AG04450 (cell line): ENCODE measurements around the gene HS3ST6. TPM values are rescaled to one million over a fixed set of nuclear protein-coding genes. Genes with fewer than 3 reads are reported as not detected.

Experiments used
- CTCF ChIA-PET: fragments of 300-600, 350-600 bp; formaldehyde crosslinking; extraction: SDS; loops from one replicate; lab custom pipeline; 2022; ENCODE audit warnings: antibody characterized with exemption, inconsistent platforms; lab: Charles Lee
- POLR2A ChIA-PET: fragments of 350-600 bp; formaldehyde crosslinking; extraction: SDS; loops from one replicate; lab custom pipeline; 2021; ENCODE audit warnings: antibody characterized with exemption, inconsistent platforms; lab: Yijun Ruan, JAX
- DNase-seq: peaks from one replicate; pipeline ENCODE4 v3.0.0-alpha.2; 2011; ENCODE audit warnings: low read depth, low spot score
- H3K27ac ChIP-seq: one replicate; pipeline ENCODE4 v1.5.1; 2012; ENCODE audit warnings: low read depth, low read length, control low read depth
- H3K27me3 ChIP-seq: one replicate; pipeline ENCODE4 v1.6.0; 2012; ENCODE audit warnings: low read length; ENCODE audit not compliant: control insufficient read depth, insufficient read depth
- H3K4me3 ChIP-seq: 2 replicates; pipeline ENCODE4 v1.5.1; 2011; ENCODE audit warnings: mild to moderate bottlenecking, low read depth, low read length, control low read depth
- H3K9me3 ChIP-seq: 2 replicates; pipeline ENCODE4 v1.5.1; 2012; ENCODE audit warnings: low read length; ENCODE audit not compliant: control insufficient read depth, insufficient read depth
- polyA plus RNA-seq: library from polyadenylated mRNA; depleted of rRNA; stranded (reverse); fragments of >200 nt; gene quantifications from 2 replicates; pipeline ENCODE4 v1.2.3, GENCODE V29; 2011
- TF ChIP-seq, protein P1 (sequence below): IDR thresholded peaks from 2 replicates; pipeline ENCODE4 v1.5.1; 2011; ENCODE audit warnings: low read depth, low read length, control low read depth, inconsistent platforms

HS3ST6 gene
- polyA plus RNA-seq, 1 experiment, result not detected

- CTCF ChIA-PET, result no interaction called here
- no peak overlapping the region for H3K4me3 ChIP-seq
- POLR2A ChIA-PET, result no interaction called here
- H3K27me3 ChIP-seq, result peaks cover 65% of the 10 kb centered on the region
- H3K27ac ChIP-seq, result no peak overlapping the region
- DNase-seq, result no peak
- no peaks in the 10 kb centered on the region; the same call in 1 of the 2 replicates for H3K9me3 ChIP-seq
- TF ChIP-seq, protein P1, sequence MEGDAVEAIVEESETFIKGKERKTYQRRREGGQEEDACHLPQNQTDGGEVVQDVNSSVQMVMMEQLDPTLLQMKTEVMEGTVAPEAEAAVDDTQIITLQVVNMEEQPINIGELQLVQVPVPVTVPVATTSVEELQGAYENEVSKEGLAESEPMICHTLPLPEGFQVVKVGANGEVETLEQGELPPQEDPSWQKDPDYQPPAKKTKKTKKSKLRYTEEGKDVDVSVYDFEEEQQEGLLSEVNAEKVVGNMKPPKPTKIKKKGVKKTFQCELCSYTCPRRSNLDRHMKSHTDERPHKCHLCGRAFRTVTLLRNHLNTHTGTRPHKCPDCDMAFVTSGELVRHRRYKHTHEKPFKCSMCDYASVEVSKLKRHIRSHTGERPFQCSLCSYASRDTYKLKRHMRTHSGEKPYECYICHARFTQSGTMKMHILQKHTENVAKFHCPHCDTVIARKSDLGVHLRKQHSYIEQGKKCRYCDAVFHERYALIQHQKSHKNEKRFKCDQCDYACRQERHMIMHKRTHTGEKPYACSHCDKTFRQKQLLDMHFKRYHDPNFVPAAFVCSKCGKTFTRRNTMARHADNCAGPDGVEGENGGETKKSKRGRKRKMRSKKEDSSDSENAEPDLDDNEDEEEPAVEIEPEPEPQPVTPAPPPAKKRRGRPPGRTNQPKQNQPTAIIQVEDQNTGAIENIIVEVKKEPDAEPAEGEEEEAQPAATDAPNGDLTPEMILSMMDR, result no peak
Observed at GRCh38 chr16:1914988-1915387, 3.2 kb downstream of the HS3ST6 start.

- Histone ChIP-seq H3K27ac (no peak overlapping the region), H3K9me3 (no peaks in the 10 kb centered on the region; the same call in 1 of the 2 replicates), H3K27me3 (peaks cover 62% of the 10 kb centered on the region), H3K4me3 (no peak overlapping the region)
- POLR2A ChIA-PET, result no interaction called here
- TF ChIP-seq, protein P1, result no peak
- DNase-seq, result no peak
- CTCF ChIA-PET, result no interaction called here
Observed at GRCh38 chr16:1914084-1914608, 4.1 kb downstream of the HS3ST6 start.

GRCh38 chr16:1913327-1914083 lies 4.7 kb downstream of the HS3ST6 start:
- no peak for DNase-seq
- POLR2A ChIA-PET, result no interaction called here
- Histone ChIP-seq H3K9me3 (no peaks in the 10 kb centered on the region; the same call in 1 of the 2 replicates), H3K27ac (no peak overlapping the region), H3K4me3 (no peak overlapping the region), H3K27me3 (peaks cover 62% of the 10 kb centered on the region)
- TF ChIP-seq, protein P1, result no peak
- CTCF ChIA-PET, result no interaction called here

GRCh38 chr16:1912215-1912543 lies 6.0 kb downstream of the HS3ST6 start:
- no peaks in the 10 kb centered on the region; the same call in 1 of the 2 replicates for H3K9me3 ChIP-seq
- TF ChIP-seq, protein P1, result no peak
- CTCF ChIA-PET, result no interaction called here
- H3K27ac ChIP-seq, result no peak overlapping the region
- H3K27me3 ChIP-seq, result peaks cover 61% of the 10 kb centered on the region
- H3K4me3 ChIP-seq, result no peak overlapping the region
- no peak for DNase-seq
- POLR2A ChIA-PET, result no interaction called here

GRCh38 chr16:1911467-1912214 lies 6.6 kb downstream of the HS3ST6 start:
- CTCF ChIA-PET, result no interaction called here

More at GRCh38 chr16:1911467-1912214, 6.6 kb downstream of the HS3ST6 start:
- no peaks in the 10 kb centered on the region; the same call in 1 of the 2 replicates for H3K9me3 ChIP-seq
- H3K27ac ChIP-seq, result no peak overlapping the region
- H3K27me3 ChIP-seq, result peaks cover 59% of the 10 kb centered on the region
- TF ChIP-seq, protein P1, result no peak
- POLR2A ChIA-PET, result no interaction called here
- DNase-seq, result no peak
- H3K4me3 ChIP-seq, result no peak overlapping the region
